ENCODE results near the gene SOS2. TPM values are rescaled to one million over a fixed set of nuclear protein-coding genes. Genes with fewer than 3 reads are reported as not detected.

Gene SOS2
- total and polyA plus RNA-seq, 2 of the 8 experiments (the other 6 are each of a cell fraction or from before 2014, with no cell fraction given), result 2.8 to 12.7 TPM

DNA sequence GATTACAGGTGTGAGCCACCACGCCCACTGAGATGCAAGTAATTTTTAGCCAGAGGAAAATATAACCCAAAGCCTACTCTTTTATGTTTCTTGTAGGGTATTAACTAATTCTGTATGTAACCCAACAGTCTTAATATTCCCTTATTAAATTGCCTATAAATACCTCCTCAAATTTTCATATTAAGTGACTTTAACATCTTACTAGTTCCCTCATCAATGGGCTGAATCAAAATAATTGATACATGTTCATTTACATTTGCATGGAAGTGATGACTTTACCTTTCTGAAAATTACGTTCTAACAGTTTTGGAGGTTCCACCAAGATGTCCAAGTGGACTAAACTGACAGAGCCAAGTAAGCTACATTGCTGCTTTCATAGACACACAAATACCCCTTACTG is 3.1 kb downstream of the SOS2 start:
- H3K4me3 ChIP-seq (ENCODE audit: extremely low read depth in 1 of 4, insufficient read depth in 2 of 4, low read depth in 3 of 4, low read length in 4 of 4), result no peak overlapping the region
- no peak overlapping the region for H2AK5ac ChIP-seq (ENCODE audit: low read depth, low read length)
- H3K9ac ChIP-seq (replicated peaks in 1 of 4; ENCODE audit: extremely low read depth in 1 of 4, low read depth in 3 of 4, low read length in 3 of 4), result no peak overlapping the region
- no peak overlapping the region for H4K8ac ChIP-seq (ENCODE audit: extremely low read depth, insufficient read depth, low read length)
- peaks cover 0 to 5% (median 0%) of the 10 kb centered on the region in 4 experiments; a peak in 2 of 7 replicates for H3K27me3 ChIP-seq (replicated peaks in 1 of 4; ENCODE audit: control insufficient read depth in 3 of 4, extremely low read depth in 1 of 4, insufficient read depth in 3 of 4, low read length in 3 of 4)
- DNase-seq (ENCODE audit: low read depth in 1 of 2, low spot score in 2 of 2), result no peak
- H3K9me3 ChIP-seq (ENCODE audit: insufficient read depth in 2 of 2, low read depth in 1 of 2, low read length in 1 of 2), result no peaks in the 10 kb centered on the region
- TF ChIP-seq, protein P1, sequence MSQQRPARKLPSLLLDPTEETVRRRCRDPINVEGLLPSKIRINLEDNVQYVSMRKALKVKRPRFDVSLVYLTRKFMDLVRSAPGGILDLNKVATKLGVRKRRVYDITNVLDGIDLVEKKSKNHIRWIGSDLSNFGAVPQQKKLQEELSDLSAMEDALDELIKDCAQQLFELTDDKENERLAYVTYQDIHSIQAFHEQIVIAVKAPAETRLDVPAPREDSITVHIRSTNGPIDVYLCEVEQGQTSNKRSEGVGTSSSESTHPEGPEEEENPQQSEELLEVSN (IDR thresholded peaks at IDR 0.05), result no peak
- TF ChIP-seq ZNF274 (IDR thresholded peaks at IDR 0.05; ENCODE audit: borderline replicate concordance, extremely low read depth, low read length), result no peak
- TF ChIP-seq RNF2 (IDR thresholded peaks at IDR 0.05; ENCODE audit: borderline replicate concordance, low read depth, low read length, missing control alignments, poor library complexity, severe bottlenecking), result no peak
- TF ChIP-seq, protein P2, sequence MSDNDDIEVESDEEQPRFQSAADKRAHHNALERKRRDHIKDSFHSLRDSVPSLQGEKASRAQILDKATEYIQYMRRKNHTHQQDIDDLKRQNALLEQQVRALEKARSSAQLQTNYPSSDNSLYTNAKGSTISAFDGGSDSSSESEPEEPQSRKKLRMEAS (IDR thresholded peaks at IDR 0.05), result no peak
- TF ChIP-seq NANOG (IDR thresholded peaks at IDR 0.05; ENCODE audit: insufficient read depth, low read depth, low read length, poor library complexity, severe bottlenecking), result no peak
- TF ChIP-seq HDAC6 (IDR thresholded peaks at IDR 0.05; ENCODE audit: low read depth, low read length), result no peak
- H2BK20ac ChIP-seq (ENCODE audit: low read length), result no peak overlapping the region
- H3K4me2 ChIP-seq (ENCODE audit: insufficient read depth in 1 of 2, low read depth in 2 of 2, low read length in 2 of 2), result no peak overlapping the region
- H4K5ac ChIP-seq (ENCODE audit: insufficient read length, low read depth, low read length), result no peak overlapping the region
- H3K23ac ChIP-seq (ENCODE audit: insufficient read length), result no peak overlapping the region
- no peaks in the 10 kb centered on the region; a peak in 2 of 7 replicates for H3K4me1 ChIP-seq (replicated peaks in 1 of 4; ENCODE audit: control insufficient read depth in 3 of 4, insufficient read depth in 4 of 4, low read length in 3 of 4)
- no peak for FAIRE-seq
- no peaks in the 10 kb centered on the region for H3K36me3 ChIP-seq (ENCODE audit: control insufficient read depth in 2 of 4, insufficient read depth in 4 of 4, low read length in 3 of 4)
- no peak overlapping the region for H3K56ac ChIP-seq (replicated peaks; ENCODE audit: insufficient read length, low read depth, low read length)
- no peaks in the 10 kb centered on the region for H3K79me1 ChIP-seq (ENCODE audit: low read depth, low read length)
- H3K4ac ChIP-seq (replicated peaks; ENCODE audit: insufficient read length, low read depth, low read length), result no peak overlapping the region
- H2BK5ac ChIP-seq (ENCODE audit: low read depth, low read length), result no peak overlapping the region
- no peak overlapping the region for H2BK15ac ChIP-seq (ENCODE audit: low read length)
- POLR2A ChIA-PET (ENCODE audit: partially characterized antibody), result interaction anchor here (1.0 kb wide), 1 partner anchor 10 kb away, joined by 3 read pairs; no protein-coding TSS in a partner anchor
- H4K20me1 ChIP-seq (replicated peaks in 1 of 2; ENCODE audit: control insufficient read depth in 1 of 2, insufficient read depth in 2 of 2, low read length in 2 of 2), result no peaks in the 10 kb centered on the region
- no peak overlapping the region for H3K27ac ChIP-seq (ENCODE audit: low read depth, low read length)
- H3K18ac ChIP-seq (ENCODE audit: extremely low read depth, low read length), result no peak overlapping the region
- no peak overlapping the region for H4K91ac ChIP-seq (replicated peaks; ENCODE audit: insufficient read length, low read length)
- no peak overlapping the region for H2BK120ac ChIP-seq (replicated peaks; ENCODE audit: low read depth, low read length)
- peaks cover 0 to 22% of the 10 kb centered on the region in 2 experiments; a peak in 3 of 4 replicates for H3K79me2 ChIP-seq (ENCODE audit: control insufficient read depth in 1 of 2, insufficient read depth in 2 of 2, low read length in 2 of 2)
- WGBS, 2 experiments (ENCODE audit: extremely low coverage in 1 of 2, insufficient coverage in 1 of 2, insufficient read length in 1 of 2, insufficient replicate concordance in 2 of 2, low coverage in 1 of 2, low lambda C conversion rate in 2 of 2, missing lambda C conversion rate in 1 of 2), result 92% methylated on average over 2 of the region's 2 CpGs; no CpG with 5 or more reads in 1 of the 2 experiments
- CTCF ChIA-PET (ENCODE audit: partially characterized antibody), result interaction anchor here (0.6 kb wide), 1 partner anchor 741 kb away, joined by 3 read pairs; no protein-coding TSS in a partner anchor
- H3K23me2 ChIP-seq (ENCODE audit: low read depth, low read length), result peaks cover 3% of the 10 kb centered on the region; the same call in 1 of the 2 replicates
- no peak overlapping the region for H2AFZ ChIP-seq (ENCODE audit: low read length)
- H3K14ac ChIP-seq (ENCODE audit: insufficient read length), result no peak overlapping the region
- H2BK12ac ChIP-seq (ENCODE audit: low read depth, low read length), result no peak overlapping the region

Data from H1 (cell line).